ENCODE measurements around the gene CDC42EP5. TPM values are rescaled to one million over a fixed set of nuclear protein-coding genes. Genes with fewer than 3 reads are reported as not detected.

The CDC42EP5 gene
- total RNA-seq, 1 donor from 2014 or later = not detected

- intact Hi-C loops (cut with micrococcal nuclease) = no loop called here
- H3K9me3 Mint-ChIP-seq = no peaks in the 10 kb centered on the region
- ChIA-PET CTCF (no interaction called here), POLR2A (no interaction called here)
- no peak overlapping the region for H3K27ac Mint-ChIP-seq
- H3K4me3 Mint-ChIP-seq = no peak overlapping the region
- ATAC-seq (ENCODE audit: low read depth) (no peak), DNase-seq (no peak)
- TF ChIP-seq CTCF (IDR thresholded peaks at IDR 0.05) = no peak
- H3K36me3 Mint-ChIP-seq (ENCODE audit: low read depth) = peaks cover 92% of the 10 kb centered on the region
- peaks cover 21% of the 10 kb centered on the region for H3K4me1 Mint-ChIP-seq
- H3K27me3 Mint-ChIP-seq = no peaks in the 10 kb centered on the region
These were observed 16.4 kb downstream of the CDC42EP5 start for GRCh38 chr19:54456423-54457373.

- no peaks in the 10 kb centered on the region for H3K9me3 Mint-ChIP-seq
- POLR2A ChIA-PET = no interaction called here
- H3K4me1 Mint-ChIP-seq = peaks cover 27% of the 10 kb centered on the region
- intact Hi-C loops (cut with micrococcal nuclease) = no loop called here
- DNase-seq (no peak), ATAC-seq (ENCODE audit: low read depth) (no peak)
- CTCF ChIA-PET = no interaction called here
- TF ChIP-seq CTCF (IDR thresholded peaks at IDR 0.05) = no peak
- no peak overlapping the region for H3K4me3 Mint-ChIP-seq
- no peak overlapping the region for H3K27ac Mint-ChIP-seq
- peaks cover 92% of the 10 kb centered on the region for H3K36me3 Mint-ChIP-seq (ENCODE audit: low read depth)
- no peaks in the 10 kb centered on the region for H3K27me3 Mint-ChIP-seq
These were observed 17.2 kb downstream of the CDC42EP5 start for GRCh38 chr19:54455786-54456422.

- ChIA-PET POLR2A (interaction anchor here (0.5 to 0.6 kb wide), 2 partner anchors 296 to 348 kb away, joined by 3 read pairs; no protein-coding TSS in a partner anchor), CTCF (no interaction called here)
- peaks cover 36% of the 10 kb centered on the region for H3K4me1 Mint-ChIP-seq
- intact Hi-C loops (cut with micrococcal nuclease) = no loop called here
- TF ChIP-seq CTCF (IDR thresholded peaks at IDR 0.05) = no peak
- no peak overlapping the region for H3K27ac Mint-ChIP-seq
- no peak overlapping the region for H3K4me3 Mint-ChIP-seq
- DNase-seq (no peak), ATAC-seq (ENCODE audit: low read depth) (no peak)
- peaks cover 93% of the 10 kb centered on the region for H3K36me3 Mint-ChIP-seq (ENCODE audit: low read depth)
- H3K27me3 Mint-ChIP-seq = no peaks in the 10 kb centered on the region
- no peaks in the 10 kb centered on the region for H3K9me3 Mint-ChIP-seq
These were observed 18.1 kb downstream of the CDC42EP5 start for GRCh38 chr19:54454781-54455675.

- peaks cover 90% of the 10 kb centered on the region for H3K36me3 Mint-ChIP-seq (ENCODE audit: low read depth)
- intact Hi-C loops (cut with micrococcal nuclease) = no loop called here
- peaks cover 37% of the 10 kb centered on the region for H3K4me1 Mint-ChIP-seq
- H3K27me3 Mint-ChIP-seq = no peaks in the 10 kb centered on the region
- H3K9me3 Mint-ChIP-seq = no peaks in the 10 kb centered on the region
- ChIA-PET CTCF (no interaction called here), POLR2A (interaction anchor here (0.5 to 1.7 kb wide), 4 partner anchors 8 to 347 kb away, joined by 3 to 5 read pairs (median 4); partner anchors contain the start of gene LENG9)
- DNase-seq (no peak), ATAC-seq (ENCODE audit: low read depth) (no peak)
- no peak overlapping the region for H3K27ac Mint-ChIP-seq
- H3K4me3 Mint-ChIP-seq = no peak overlapping the region
- no peak for TF ChIP-seq CTCF (IDR thresholded peaks at IDR 0.05)
These were observed 18.9 kb downstream of the CDC42EP5 start for GRCh38 chr19:54453921-54454780.
